ENCODE results near the gene BRD1. TPM values are rescaled to one million over a fixed set of nuclear protein-coding genes. Genes with fewer than 3 reads are reported as not detected.

Gene BRD1
- total RNA-seq, 1 donor from 2014 or later: 32.5 TPM

DNA sequence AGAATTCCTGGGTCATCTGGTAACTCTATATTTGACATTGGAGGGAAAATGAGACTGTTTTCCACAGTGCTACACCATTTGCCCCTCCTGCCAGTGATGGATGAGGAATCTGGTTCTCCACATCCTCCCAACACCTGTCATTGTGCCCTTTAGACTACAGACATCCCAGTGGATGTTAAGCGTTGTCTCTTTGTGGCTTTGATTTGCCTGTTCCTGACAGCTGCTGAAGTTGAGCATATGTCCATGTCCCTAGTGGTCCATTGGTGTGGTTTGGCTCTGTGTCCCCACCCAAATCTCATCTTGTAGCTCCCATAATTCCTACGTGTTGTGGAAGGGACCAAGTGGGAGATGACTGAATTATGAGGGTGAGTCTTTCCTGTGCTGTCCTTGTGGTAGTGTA lies 88.5 kb downstream of the BRD1 start:
- intact Hi-C loops (cut with DNase I): no loop called here
- Histone ChIP-seq H3K9me3 (peaks cover 0 to 8% of the 10 kb centered on the region in 2 donors), H3K4me3 (no peak overlapping the region), H3K27ac (no peak overlapping the region), H3K27me3 (no peaks in the 10 kb centered on the region), H3K4me1 (no peaks in the 10 kb centered on the region), H3K36me3 (no peaks in the 10 kb centered on the region)
- TF ChIP-seq, protein P1, sequence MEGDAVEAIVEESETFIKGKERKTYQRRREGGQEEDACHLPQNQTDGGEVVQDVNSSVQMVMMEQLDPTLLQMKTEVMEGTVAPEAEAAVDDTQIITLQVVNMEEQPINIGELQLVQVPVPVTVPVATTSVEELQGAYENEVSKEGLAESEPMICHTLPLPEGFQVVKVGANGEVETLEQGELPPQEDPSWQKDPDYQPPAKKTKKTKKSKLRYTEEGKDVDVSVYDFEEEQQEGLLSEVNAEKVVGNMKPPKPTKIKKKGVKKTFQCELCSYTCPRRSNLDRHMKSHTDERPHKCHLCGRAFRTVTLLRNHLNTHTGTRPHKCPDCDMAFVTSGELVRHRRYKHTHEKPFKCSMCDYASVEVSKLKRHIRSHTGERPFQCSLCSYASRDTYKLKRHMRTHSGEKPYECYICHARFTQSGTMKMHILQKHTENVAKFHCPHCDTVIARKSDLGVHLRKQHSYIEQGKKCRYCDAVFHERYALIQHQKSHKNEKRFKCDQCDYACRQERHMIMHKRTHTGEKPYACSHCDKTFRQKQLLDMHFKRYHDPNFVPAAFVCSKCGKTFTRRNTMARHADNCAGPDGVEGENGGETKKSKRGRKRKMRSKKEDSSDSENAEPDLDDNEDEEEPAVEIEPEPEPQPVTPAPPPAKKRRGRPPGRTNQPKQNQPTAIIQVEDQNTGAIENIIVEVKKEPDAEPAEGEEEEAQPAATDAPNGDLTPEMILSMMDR (IDR thresholded peaks at IDR 0.05): no peak
- no peak for DNase-seq (ENCODE audit: low spot score in 2 of 2)

- Histone ChIP-seq H3K36me3 (no peaks in the 10 kb centered on the region), H3K27me3 (no peaks in the 10 kb centered on the region), H3K27ac (no peak overlapping the region), H3K4me3 (no peak overlapping the region), H3K4me1 (no peaks in the 10 kb centered on the region), H3K9me3 (peaks cover 0 to 7% of the 10 kb centered on the region in 2 donors)
- intact Hi-C loops (cut with DNase I): no loop called here
- TF ChIP-seq, protein P1 (IDR thresholded peaks at IDR 0.05): no peak
- DNase-seq (ENCODE audit: low spot score in 2 of 2): peak in 1 of 2 donors; percentile 35
Measured at GRCh38 chr22:49738566-49738965, 89.1 kb downstream of the BRD1 start.

- peak in 1 of 2 donors; percentile 45 for DNase-seq (ENCODE audit: low spot score in 2 of 2)
- H3K27ac ChIP-seq: no peak overlapping the region
- no peaks in the 10 kb centered on the region for H3K36me3 ChIP-seq
- intact Hi-C loops (cut with DNase I): no loop called here
- TF ChIP-seq, protein P1 (IDR thresholded peaks at IDR 0.05): no peak
- H3K4me1 ChIP-seq: no peaks in the 10 kb centered on the region
- H3K4me3 ChIP-seq: no peak overlapping the region
- peaks cover 0 to 6% of the 10 kb centered on the region in 2 donors for H3K9me3 ChIP-seq
- H3K27me3 ChIP-seq: no peaks in the 10 kb centered on the region
Measured at GRCh38 chr22:49738006-49738405, 89.7 kb downstream of the BRD1 start.

DNA sequence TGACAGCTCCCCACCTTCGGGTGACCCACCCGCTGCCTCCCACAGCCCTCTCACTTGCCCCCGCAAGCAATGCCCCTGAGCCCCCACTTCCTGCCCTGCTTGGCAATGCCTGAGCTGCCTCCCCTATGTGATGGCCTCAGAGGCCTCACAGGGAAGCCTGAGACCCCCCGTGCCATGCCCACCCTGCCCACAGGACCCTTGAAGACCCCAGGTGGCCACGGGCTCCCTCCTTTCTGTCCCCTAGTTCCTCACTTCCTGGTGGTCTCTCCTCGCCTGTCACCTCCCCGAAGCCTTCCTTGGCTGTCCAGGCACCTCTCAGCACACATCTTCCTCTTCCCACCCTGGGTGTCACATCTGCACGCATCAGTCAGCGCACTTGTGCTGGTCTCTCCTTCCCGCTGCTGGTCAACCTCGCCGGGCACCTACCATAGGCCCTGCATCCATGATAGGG lies 90.5 kb downstream of the BRD1 start:
- H3K9me3 ChIP-seq: peaks cover 0 to 6% of the 10 kb centered on the region in 2 donors
- no peaks in the 10 kb centered on the region for H3K4me1 ChIP-seq
- H3K36me3 ChIP-seq: no peaks in the 10 kb centered on the region
- TF ChIP-seq, protein P1 (IDR thresholded peaks at IDR 0.05): no peak
- peak in 1 of 2 donors; percentile 56 for DNase-seq (ENCODE audit: low spot score in 2 of 2)
- no peak overlapping the region for H3K4me3 ChIP-seq
- no peak overlapping the region for H3K27ac ChIP-seq
- H3K27me3 ChIP-seq: no peaks in the 10 kb centered on the region
- intact Hi-C loops (cut with DNase I): no loop called here

DNA sequence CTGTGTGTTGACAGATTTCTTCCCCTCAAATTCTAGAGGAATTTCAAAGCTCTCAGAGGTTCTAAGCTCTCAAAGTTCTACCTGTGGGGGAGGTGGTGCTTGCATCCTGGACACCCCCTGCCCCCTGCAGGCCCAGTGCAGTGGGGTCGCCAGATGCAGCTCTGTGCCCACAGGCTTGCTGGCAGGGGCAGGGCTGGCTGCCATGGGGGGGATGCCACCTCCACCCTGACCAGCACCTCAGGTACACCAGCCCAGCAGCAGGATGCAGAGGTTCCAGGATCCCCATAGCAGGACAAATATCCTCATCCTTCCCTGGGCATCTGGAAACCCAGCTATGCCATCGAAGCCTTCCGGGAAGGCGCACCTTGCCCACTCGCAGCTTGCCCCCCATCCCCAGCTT lies 91.1 kb downstream of the BRD1 start:
- H3K4me1 ChIP-seq: no peaks in the 10 kb centered on the region
- DNase-seq (ENCODE audit: low spot score in 2 of 2): no peak
- TF ChIP-seq, protein P1 (IDR thresholded peaks at IDR 0.05): no peak
- H3K9me3 ChIP-seq: peaks cover 0 to 6% of the 10 kb centered on the region in 2 donors
- H3K27me3 ChIP-seq: no peaks in the 10 kb centered on the region
- H3K4me3 ChIP-seq: no peak overlapping the region
- H3K27ac ChIP-seq: no peak overlapping the region
- intact Hi-C loops (cut with DNase I): no loop called here
- H3K36me3 ChIP-seq: no peaks in the 10 kb centered on the region

- Histone ChIP-seq H3K4me3 (no peak overlapping the region), H3K36me3 (no peaks in the 10 kb centered on the region), H3K9me3 (peaks cover 0 to 6% of the 10 kb centered on the region in 2 donors), H3K27me3 (no peaks in the 10 kb centered on the region), H3K27ac (no peak overlapping the region), H3K4me1 (no peaks in the 10 kb centered on the region)
- TF ChIP-seq, protein P1 (IDR thresholded peaks at IDR 0.05): no peak
- DNase-seq (ENCODE audit: low spot score in 2 of 2): peak in 1 of 2 donors; percentile 45
- intact Hi-C loops (cut with DNase I): no loop called here
Measured at GRCh38 chr22:49735901-49736421, 91.7 kb downstream of the BRD1 start.

All from ascending aorta (tissue), 2 donors.